ENCODE data around the gene PNP. TPM values are rescaled to one million over a fixed set of nuclear protein-coding genes. Genes with fewer than 3 reads are reported as not detected.
"Not testable (repeated sequence)": the region's sequence is repeated elsewhere in the genome, so short reads cannot be mapped to it uniquely, and the experiment has no call there.

PNP gene
- total RNA-seq, 4 donors from 2014 or later = 18.9 to 62.1 (median 32.7) TPM

DNA sequence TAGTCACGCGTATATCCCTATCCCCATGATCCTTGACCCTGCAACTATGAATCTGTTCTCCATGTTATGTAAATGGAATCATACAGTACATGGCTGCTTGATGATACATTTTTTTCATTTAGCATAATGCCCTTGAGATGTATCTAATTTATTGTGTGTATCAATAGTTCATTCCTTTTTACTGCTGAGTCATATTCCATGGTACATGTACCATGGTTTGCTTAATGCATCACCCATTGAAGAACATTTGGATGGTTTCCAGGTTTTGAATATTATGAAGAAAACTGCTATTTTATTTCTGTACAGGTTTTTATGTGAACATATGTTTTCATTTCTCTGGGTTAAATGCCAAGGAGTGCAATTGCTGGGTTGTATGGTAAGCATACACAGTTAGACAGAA is 32.1 kb downstream of the PNP start:
- Histone ChIP-seq H3K4me1 (no peaks in the 10 kb centered on the region), H3K36me3 (no peaks in the 10 kb centered on the region), H3K4me3 (no peak overlapping the region), H3K27ac (no peak overlapping the region), H3K27me3 (no peaks in the 10 kb centered on the region), H3K9me3 (no peaks in the 10 kb centered on the region)
- TF ChIP-seq POLR2AphosphoS5 (IDR thresholded peaks at IDR 0.05) (no peak), EP300 (IDR thresholded peaks at IDR 0.05; ENCODE audit: low read depth) (no peak)
- TF ChIP-seq, protein P1, sequence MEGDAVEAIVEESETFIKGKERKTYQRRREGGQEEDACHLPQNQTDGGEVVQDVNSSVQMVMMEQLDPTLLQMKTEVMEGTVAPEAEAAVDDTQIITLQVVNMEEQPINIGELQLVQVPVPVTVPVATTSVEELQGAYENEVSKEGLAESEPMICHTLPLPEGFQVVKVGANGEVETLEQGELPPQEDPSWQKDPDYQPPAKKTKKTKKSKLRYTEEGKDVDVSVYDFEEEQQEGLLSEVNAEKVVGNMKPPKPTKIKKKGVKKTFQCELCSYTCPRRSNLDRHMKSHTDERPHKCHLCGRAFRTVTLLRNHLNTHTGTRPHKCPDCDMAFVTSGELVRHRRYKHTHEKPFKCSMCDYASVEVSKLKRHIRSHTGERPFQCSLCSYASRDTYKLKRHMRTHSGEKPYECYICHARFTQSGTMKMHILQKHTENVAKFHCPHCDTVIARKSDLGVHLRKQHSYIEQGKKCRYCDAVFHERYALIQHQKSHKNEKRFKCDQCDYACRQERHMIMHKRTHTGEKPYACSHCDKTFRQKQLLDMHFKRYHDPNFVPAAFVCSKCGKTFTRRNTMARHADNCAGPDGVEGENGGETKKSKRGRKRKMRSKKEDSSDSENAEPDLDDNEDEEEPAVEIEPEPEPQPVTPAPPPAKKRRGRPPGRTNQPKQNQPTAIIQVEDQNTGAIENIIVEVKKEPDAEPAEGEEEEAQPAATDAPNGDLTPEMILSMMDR (IDR thresholded peaks at IDR 0.05) = no peak
- in situ Hi-C loops (cut with MboI; ENCODE audit: low pct_ligation_motif_present in 1 of 4, low pct_unique_long_range_greater_than_20kb in 1 of 4, low sequenced_read_pairs in 3 of 4) = no loop called here
- intact Hi-C loops (cut with DNase I; ENCODE audit: low total_unique reads) = no loop called here
- no peak for DNase-seq
- 98 to 100% methylated on average over 2 of the region's 2 CpGs for WGBS, 2 donors (ENCODE audit: low coverage in 1 of 2)

DNA sequence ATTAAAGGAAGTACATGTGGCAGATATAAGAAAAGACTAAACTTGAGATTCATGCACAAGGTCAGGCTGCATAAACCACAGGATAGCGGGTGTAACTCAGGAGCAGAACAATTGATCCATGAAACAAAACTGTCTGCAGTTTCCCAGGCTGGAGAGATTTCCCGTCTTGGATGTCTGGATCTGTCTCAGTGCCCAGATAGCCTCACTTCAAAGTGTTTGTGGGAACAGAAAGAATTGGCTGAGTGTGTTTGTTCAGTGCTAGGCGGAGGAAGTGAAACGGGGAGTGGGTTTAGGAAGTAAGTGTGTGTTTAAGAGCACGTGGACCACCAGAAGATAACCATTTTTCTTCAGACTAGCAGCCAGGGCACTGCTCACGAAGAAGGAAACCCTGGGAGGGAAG is 34.7 kb downstream of the PNP start:
- in situ Hi-C loops (cut with MboI; ENCODE audit: low pct_ligation_motif_present in 1 of 4, low pct_unique_long_range_greater_than_20kb in 1 of 4, low sequenced_read_pairs in 3 of 4) = no loop called here
- Histone ChIP-seq H3K4me3 (no peak overlapping the region), H3K27ac (no peak overlapping the region), H3K4me1 (no peaks in the 10 kb centered on the region), H3K36me3 (no peaks in the 10 kb centered on the region), H3K9me3 (no peaks in the 10 kb centered on the region), H3K27me3 (no peaks in the 10 kb centered on the region)
- WGBS, 2 donors (ENCODE audit: low coverage in 1 of 2) = 62 to 79% methylated on average over 4 to 6 of the region's 6 CpGs
- TF ChIP-seq POLR2AphosphoS5 (IDR thresholded peaks at IDR 0.05) (no peak), EP300 (IDR thresholded peaks at IDR 0.05; ENCODE audit: low read depth) (no peak), POLR2A (IDR thresholded peaks at IDR 0.05) (no peak)
- TF ChIP-seq, protein P1 (IDR thresholded peaks at IDR 0.05) = no peak
- intact Hi-C loops (cut with DNase I; ENCODE audit: low total_unique reads) = no loop called here
- no peak for DNase-seq

DNA sequence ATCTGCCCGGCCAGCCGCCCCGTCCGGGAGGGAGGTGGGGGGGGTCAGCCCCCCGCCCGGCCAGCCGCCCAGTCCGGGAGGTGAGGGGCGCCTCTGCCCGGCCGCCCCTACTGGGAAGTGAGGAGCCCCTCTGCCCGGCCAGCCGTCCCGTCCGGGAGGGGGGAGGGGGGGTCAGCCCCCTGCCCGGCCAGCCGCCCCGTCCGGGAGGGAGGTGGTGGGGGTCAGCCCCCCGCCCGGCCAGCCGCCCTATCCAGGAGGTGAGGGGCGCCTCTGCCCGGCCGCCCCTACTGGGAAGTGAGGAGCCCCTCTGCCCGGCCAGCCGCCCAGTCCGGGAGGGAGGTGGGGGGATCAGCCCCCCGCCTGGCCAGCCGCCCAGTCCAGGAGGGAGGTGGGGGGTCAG is 37.1 kb downstream of the PNP start:
- H3K4me1 ChIP-seq; H3K36me3 ChIP-seq; H3K4me3 ChIP-seq; H3K27me3 ChIP-seq; H3K27ac ChIP-seq; DNase-seq; H3K9me3 ChIP-seq; in situ Hi-C loops (cut with MboI; ENCODE audit: low pct_ligation_motif_present in 1 of 4, low pct_unique_long_range_greater_than_20kb in 1 of 4, low sequenced_read_pairs in 3 of 4); intact Hi-C loops (cut with DNase I; ENCODE audit: low total_unique reads): not testable (repeated sequence)
- WGBS, 2 donors (ENCODE audit: low coverage in 1 of 2) = no CpG with 5 or more reads among the region's 30 CpGs

DNA sequence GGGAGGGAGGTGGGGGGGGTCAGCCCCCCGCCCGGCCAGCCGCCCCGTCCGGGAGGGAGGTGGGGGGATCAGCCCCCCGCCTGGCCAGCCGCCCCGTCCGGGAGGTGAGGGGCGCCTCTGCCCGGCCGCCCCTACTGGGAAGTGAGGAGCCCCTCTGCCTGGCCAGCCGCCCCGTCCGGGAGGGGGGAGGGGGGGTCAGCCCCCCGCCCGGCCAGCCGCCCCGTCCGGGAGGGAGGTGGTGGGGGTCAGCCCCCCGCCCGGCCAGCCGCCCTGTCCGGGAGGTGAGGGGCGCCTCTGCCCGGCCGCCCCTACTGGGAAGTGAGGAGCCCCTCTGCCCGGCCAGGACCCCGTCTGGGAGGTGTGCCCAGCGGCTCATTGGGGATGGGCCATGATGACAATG is 37.5 kb downstream of the PNP start:
- H3K36me3 ChIP-seq; H3K4me1 ChIP-seq; H3K27ac ChIP-seq; H3K9me3 ChIP-seq; intact Hi-C loops (cut with DNase I; ENCODE audit: low total_unique reads); H3K4me3 ChIP-seq; in situ Hi-C loops (cut with MboI; ENCODE audit: low pct_ligation_motif_present in 1 of 4, low pct_unique_long_range_greater_than_20kb in 1 of 4, low sequenced_read_pairs in 3 of 4); DNase-seq; H3K27me3 ChIP-seq: not testable (repeated sequence)
- no CpG with 5 or more reads among the region's 30 CpGs for WGBS, 2 donors (ENCODE audit: low coverage in 1 of 2)

DNA sequence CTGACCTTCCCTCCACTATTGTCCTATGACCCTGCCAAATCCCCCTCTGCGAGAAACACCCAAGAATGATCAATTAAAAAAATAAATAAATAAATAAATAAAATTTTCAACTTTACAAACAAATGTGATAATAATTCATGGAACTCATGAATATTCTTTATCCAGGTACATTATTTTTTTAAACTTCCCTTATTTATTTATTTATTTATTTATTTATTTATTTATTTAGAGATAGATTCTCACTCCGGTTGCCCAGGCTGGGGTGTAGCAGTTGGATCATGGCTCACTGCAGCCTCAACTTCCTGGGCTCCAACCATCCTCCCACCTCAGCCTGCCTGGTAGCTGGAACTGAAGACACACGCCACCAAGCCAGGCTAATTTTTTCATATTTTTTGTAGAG is 38.3 kb downstream of the PNP start:
- DNase-seq; H3K27me3 ChIP-seq; intact Hi-C loops (cut with DNase I; ENCODE audit: low total_unique reads); H3K4me1 ChIP-seq; H3K36me3 ChIP-seq; H3K4me3 ChIP-seq; H3K9me3 ChIP-seq; H3K27ac ChIP-seq; in situ Hi-C loops (cut with MboI; ENCODE audit: low pct_ligation_motif_present in 1 of 4, low pct_unique_long_range_greater_than_20kb in 1 of 4, low sequenced_read_pairs in 3 of 4): not testable (repeated sequence)
- WGBS, 2 donors (ENCODE audit: low coverage in 1 of 2) = 84 to 92% methylated on average over 2 to 3 of the region's 3 CpGs

DNA sequence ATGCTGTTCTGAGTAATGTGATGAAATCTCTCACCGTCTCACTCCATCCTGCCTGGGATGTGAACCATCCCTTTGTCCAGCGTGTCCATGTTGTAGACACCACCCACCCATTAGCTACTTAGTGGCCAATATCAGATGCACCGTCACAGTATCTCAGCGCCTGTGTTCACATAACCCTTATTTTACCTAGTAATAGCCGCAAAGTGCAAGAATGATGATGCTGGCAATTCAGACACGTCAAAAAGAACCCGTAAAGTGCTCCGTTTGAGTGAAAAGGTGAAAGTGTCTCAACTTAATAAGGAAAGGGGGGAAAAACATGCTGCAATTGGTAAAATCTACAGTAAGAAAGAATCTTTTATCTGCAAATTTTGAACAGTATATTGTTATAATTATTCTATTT is 39.2 kb downstream of the PNP start:
- in situ Hi-C loops (cut with MboI; ENCODE audit: low pct_ligation_motif_present in 1 of 4, low pct_unique_long_range_greater_than_20kb in 1 of 4, low sequenced_read_pairs in 3 of 4) (no loop called here), intact Hi-C loops (cut with DNase I; ENCODE audit: low total_unique reads) (no loop called here)
- Histone ChIP-seq H3K27ac (no peak overlapping the region), H3K4me3 (no peak overlapping the region), H3K4me1 (no peaks in the 10 kb centered on the region), H3K9me3 (no peaks in the 10 kb centered on the region), H3K36me3 (no peaks in the 10 kb centered on the region), H3K27me3 (no peaks in the 10 kb centered on the region)
- TF ChIP-seq POLR2A (IDR thresholded peaks at IDR 0.05) (no peak), POLR2AphosphoS5 (IDR thresholded peaks at IDR 0.05) (no peak), EP300 (IDR thresholded peaks at IDR 0.05; ENCODE audit: low read depth) (no peak)
- TF ChIP-seq, protein P1 (IDR thresholded peaks at IDR 0.05) = no peak
- 79 to 80% methylated on average over 8 of the region's 8 CpGs for WGBS, 2 donors (ENCODE audit: low coverage in 1 of 2)
- DNase-seq = no peak

All from transverse colon (tissue), 4 donors.